Measurements from ENCODE around the gene STMN3.

Gene STMN3

DNA sequence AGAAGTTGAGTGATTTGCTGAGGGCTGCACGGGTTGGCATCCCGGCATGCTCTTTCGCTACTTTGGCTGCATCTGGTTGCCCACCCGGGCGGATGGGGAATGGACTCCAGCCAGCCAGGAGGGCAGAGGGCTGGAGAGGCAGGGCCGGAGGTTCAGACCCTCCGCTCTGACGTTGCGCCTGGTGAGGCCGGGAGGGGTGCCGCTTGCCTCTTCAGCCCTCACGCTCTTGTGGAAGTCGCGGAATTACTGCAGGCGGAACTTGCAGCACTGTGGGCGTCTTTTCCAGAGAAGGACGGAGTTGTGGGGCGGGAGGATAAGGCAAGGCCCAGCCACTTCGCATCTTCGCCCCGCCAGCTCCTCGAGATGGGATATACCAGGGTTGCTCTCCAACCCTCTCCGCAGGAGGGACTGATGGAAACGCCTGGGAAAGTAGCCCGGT is 5.5 kb upstream of the STMN3 start (continued):
- TF ChIP-seq, protein P1, sequence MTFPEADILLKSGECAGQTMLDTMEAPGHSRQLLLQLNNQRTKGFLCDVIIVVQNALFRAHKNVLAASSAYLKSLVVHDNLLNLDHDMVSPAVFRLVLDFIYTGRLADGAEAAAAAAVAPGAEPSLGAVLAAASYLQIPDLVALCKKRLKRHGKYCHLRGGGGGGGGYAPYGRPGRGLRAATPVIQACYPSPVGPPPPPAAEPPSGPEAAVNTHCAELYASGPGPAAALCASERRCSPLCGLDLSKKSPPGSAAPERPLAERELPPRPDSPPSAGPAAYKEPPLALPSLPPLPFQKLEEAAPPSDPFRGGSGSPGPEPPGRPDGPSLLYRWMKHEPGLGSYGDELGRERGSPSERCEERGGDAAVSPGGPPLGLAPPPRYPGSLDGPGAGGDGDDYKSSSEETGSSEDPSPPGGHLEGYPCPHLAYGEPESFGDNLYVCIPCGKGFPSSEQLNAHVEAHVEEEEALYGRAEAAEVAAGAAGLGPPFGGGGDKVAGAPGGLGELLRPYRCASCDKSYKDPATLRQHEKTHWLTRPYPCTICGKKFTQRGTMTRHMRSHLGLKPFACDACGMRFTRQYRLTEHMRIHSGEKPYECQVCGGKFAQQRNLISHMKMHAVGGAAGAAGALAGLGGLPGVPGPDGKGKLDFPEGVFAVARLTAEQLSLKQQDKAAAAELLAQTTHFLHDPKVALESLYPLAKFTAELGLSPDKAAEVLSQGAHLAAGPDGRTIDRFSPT (tag by site-specific recombination; IDR thresholded peaks at IDR 0.05) = no peak; the same call in 1 of the 2 replicates
- TF ChIP-seq GLIS1 (tag by site-specific recombination; IDR thresholded peaks at IDR 0.05) = 0 out of 2 replicates have a peak, but pooled peaks have one; percentile 5
- TF ChIP-seq SP2 (tag by site-specific recombination; IDR thresholded peaks at IDR 0.05) = peak; percentile 92
- TF ChIP-seq ZNF623 (tag by site-specific recombination; IDR thresholded peaks at IDR 0.05) = no peak
- no peak for TF ChIP-seq KLF1 (tag by site-specific recombination; IDR thresholded peaks at IDR 0.05)
- TF ChIP-seq ZIC2 (tag by site-specific recombination; IDR thresholded peaks at IDR 0.05) = no peak
- TF ChIP-seq ZBTB48 (tag by site-specific recombination; IDR thresholded peaks at IDR 0.05) = peak; percentile 6; the same call in 1 of the 2 replicates
- no peak for TF ChIP-seq ZNF423 (tag by site-specific recombination; IDR thresholded peaks at IDR 0.05)
- TF ChIP-seq GLI4 (tag by site-specific recombination; IDR thresholded peaks at IDR 0.05) = no peak
- TF ChIP-seq, protein P2, sequence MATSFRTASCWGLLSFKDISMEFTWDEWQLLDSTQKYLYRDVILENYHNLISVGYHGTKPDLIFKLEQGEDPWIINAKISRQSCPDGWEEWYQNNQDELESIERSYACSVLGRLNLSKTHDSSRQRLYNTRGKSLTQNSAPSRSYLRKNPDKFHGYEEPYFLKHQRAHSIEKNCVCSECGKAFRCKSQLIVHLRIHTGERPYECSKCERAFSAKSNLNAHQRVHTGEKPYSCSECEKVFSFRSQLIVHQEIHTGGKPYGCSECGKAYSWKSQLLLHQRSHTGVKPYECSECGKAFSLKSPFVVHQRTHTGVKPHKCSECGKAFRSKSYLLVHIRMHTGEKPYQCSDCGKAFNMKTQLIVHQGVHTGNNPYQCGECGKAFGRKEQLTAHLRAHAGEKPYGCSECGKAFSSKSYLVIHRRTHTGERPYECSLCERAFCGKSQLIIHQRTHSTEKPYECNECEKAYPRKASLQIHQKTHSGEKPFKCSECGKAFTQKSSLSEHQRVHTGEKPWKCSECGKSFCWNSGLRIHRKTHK (tag by site-specific recombination; IDR thresholded peaks at IDR 0.05) = no peak
- TF ChIP-seq OVOL3 (tag by site-specific recombination; IDR thresholded peaks at IDR 0.05) = no peak; the same call in 1 of the 2 replicates
- no peak for TF ChIP-seq ZNF155 (tag by site-specific recombination; IDR thresholded peaks at IDR 0.05)
- no peak for TF ChIP-seq ZNF561 (tag by site-specific recombination; IDR thresholded peaks at IDR 0.05; ENCODE audit: borderline replicate concordance)
- TF ChIP-seq, protein P3, sequence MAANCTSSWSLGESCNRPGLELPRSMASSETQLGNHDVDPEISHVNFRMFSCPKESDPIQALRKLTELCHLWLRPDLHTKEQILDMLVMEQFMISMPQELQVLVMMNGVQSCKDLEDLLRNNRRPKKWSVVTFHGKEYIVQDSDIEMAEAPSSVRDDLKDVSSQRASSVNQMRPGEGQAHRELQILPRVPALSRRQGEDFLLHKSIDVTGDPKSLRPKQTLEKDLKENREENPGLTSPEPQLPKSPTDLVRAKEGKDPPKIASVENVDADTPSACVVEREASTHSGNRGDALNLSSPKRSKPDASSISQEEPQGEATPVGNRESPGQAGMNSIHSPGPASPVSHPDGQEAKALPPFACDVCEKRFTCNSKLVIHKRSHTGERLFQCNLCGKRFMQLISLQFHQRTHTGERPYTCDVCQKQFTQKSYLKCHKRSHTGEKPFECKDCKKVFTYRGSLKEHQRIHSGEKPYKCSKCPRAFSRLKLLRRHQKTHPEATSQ (tag by site-specific recombination; IDR thresholded peaks at IDR 0.05) = 0 out of 2 replicates have a peak, but pooled peaks have one; percentile 36
- peak; percentile 25; the same call in 1 of the 2 replicates for TF ChIP-seq EGR2 (tag by site-specific recombination; IDR thresholded peaks at IDR 0.05; ENCODE audit: low read depth)
- TF ChIP-seq ZBTB20 (tag by site-specific recombination; IDR thresholded peaks at IDR 0.05) = peak; percentile 87

DNA sequence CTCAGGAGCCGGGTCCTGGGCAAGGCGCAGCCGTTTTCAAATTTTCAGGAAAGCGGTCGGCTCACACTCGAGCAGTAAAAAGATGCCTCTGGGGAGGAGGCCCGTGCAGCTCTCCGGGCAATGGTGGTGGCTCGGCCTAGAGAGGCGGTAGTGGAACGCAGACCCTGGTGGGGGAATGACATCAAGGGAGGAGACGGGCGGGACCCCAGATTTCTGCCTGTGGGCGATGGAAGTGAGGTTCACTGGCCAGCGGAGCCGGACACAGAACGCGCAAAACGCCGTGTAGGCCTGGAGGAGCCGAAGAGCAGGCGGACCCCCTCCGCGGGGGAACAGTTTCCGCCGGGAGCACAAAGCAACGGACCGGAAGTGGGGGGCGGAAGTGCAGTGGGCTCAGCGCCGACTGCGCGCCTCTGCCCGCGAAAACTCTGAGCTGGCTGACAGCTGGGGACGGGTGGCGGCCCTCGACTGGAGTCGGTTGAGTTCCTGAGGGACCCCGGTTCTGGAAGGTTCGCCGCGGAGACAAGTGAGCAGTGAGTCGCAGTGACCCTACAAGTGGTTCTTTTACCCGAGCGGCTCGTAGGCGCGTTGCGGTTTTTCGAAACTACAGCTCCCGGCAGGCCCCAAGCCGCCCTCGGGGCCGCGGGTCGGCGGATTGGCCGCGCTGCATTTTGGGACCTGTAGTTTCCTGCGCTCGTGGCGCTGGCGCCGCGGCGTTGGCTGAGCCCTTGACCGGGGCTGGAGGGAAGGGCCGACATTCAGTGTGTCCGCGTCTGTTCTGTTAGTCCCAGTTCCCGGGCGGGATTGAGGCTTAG is 4.9 kb upstream of the STMN3 start, which contains the start of gene RTEL1:
RTEL1 (plus strand) TSS at position 376 of the 812 bp plus-strand sequence. CDS start 1,091 bp downstream, outside the sequence.
- no peaks in the 10 kb centered on the region for H3K4me1 ChIP-seq (ENCODE audit: control insufficient read depth, insufficient read depth, low read length)
- POLR2A ChIA-PET = interaction anchor here (0.6 to 1.7 kb wide), 18 partner anchors 9 to 323 kb away, joined by 3 to 15 read pairs (median 4); partner anchors contain the start of genes ARFRP1, GMEB2, HELZ2 and PRPF6
- peak within 1 kb of the TSS; percentile 81 for H3K27ac ChIP-seq (ENCODE audit: extremely low read depth, low read depth, low read length)
- H3K9me3 ChIP-seq (ENCODE audit: control insufficient read depth, insufficient read depth, low read depth, low read length) = no peaks in the 10 kb centered on the region
- H3K36me3 ChIP-seq (ENCODE audit: control insufficient read depth in 2 of 2, insufficient read depth in 1 of 2, low read length in 2 of 2) = peaks cover 0 to 30% of the 10 kb centered on the region in 2 experiments; a peak in 1 of 3 replicates
- H3K4me3 ChIP-seq (ENCODE audit: low read depth, low read length) = peak within 1 kb of the TSS; percentile 93
- CTCF ChIA-PET = no interaction called here
- TF ChIP-seq ZNF24 (tag by site-specific recombination; IDR thresholded peaks at IDR 0.05) (peak; percentile 79), ZNF274 (IDR thresholded peaks at IDR 0.05; ENCODE audit: low read length) (no peak), ZNF274 (tag by site-specific recombination; IDR thresholded peaks at IDR 0.05; ENCODE audit: borderline replicate concordance) (no peak), ZNF19 (tag by site-specific recombination; IDR thresholded peaks at IDR 0.05; ENCODE audit: low read depth) (no peak), ZSCAN16 (tag by site-specific recombination; IDR thresholded peaks at IDR 0.05) (peak; percentile 67; the same call in 1 of the 2 replicates), ZNF677 (tag by site-specific recombination; IDR thresholded peaks at IDR 0.05) (0 out of 2 replicates have a peak, but pooled peaks have one; percentile 5), KLF1 (tag by site-specific recombination; IDR thresholded peaks at IDR 0.05) (peak; percentile 49)
- TF ChIP-seq, protein P4, sequence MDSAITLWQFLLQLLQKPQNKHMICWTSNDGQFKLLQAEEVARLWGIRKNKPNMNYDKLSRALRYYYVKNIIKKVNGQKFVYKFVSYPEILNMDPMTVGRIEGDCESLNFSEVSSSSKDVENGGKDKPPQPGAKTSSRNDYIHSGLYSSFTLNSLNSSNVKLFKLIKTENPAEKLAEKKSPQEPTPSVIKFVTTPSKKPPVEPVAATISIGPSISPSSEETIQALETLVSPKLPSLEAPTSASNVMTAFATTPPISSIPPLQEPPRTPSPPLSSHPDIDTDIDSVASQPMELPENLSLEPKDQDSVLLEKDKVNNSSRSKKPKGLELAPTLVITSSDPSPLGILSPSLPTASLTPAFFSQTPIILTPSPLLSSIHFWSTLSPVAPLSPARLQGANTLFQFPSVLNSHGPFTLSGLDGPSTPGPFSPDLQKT (IDR thresholded peaks at IDR 0.05; ENCODE audit: borderline replicate concordance, low read depth, low read length) = no peak
- TF ChIP-seq, protein P5, sequence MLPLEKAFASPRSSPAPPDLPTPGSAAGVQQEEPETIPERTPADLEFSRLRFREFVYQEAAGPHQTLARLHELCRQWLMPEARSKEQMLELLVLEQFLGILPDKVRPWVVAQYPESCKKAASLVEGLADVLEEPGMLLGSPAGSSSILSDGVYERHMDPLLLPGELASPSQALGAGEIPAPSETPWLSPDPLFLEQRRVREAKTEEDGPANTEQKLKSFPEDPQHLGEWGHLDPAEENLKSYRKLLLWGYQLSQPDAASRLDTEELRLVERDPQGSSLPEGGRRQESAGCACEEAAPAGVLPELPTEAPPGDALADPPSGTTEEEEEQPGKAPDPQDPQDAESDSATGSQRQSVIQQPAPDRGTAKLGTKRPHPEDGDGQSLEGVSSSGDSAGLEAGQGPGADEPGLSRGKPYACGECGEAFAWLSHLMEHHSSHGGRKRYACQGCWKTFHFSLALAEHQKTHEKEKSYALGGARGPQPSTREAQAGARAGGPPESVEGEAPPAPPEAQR (tag by site-specific recombination; IDR thresholded peaks at IDR 0.05) = no peak
- TF ChIP-seq, protein P6, sequence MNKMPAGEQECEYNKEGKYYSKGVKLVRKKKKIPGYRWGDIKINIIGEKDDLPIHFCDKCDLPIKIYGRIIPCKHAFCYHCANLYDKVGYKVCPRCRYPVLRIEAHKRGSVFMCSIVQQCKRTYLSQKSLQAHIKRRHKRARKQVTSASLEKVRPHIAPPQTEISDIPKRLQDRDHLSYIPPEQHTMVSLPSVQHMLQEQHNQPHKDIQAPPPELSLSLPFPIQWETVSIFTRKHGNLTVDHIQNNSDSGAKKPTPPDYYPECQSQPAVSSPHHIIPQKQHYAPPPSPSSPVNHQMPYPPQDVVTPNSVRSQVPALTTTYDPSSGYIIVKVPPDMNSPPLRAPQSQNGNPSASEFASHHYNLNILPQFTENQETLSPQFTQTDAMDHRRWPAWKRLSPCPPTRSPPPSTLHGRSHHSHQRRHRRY (tag by site-specific recombination; IDR thresholded peaks at IDR 0.05) = peak; percentile 85; the same call in 1 of the 2 replicates
- TF ChIP-seq, protein P7, sequence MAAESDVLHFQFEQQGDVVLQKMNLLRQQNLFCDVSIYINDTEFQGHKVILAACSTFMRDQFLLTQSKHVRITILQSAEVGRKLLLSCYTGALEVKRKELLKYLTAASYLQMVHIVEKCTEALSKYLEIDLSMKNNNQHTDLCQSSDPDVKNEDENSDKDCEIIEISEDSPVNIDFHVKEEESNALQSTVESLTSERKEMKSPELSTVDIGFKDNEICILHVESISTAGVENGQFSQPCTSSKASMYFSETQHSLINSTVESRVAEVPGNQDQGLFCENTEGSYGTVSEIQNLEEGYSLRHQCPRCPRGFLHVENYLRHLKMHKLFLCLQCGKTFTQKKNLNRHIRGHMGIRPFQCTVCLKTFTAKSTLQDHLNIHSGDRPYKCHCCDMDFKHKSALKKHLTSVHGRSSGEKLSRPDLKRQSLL (tag by site-specific recombination; IDR thresholded peaks at IDR 0.05) = peak; percentile 36; the same call in 1 of the 2 replicates

All from HEK293 (cell line).